ENCODE measurements around the gene PPARGC1A. TPM values are rescaled to one million over a fixed set of nuclear protein-coding genes. Genes with fewer than 3 reads are reported as not detected.

Gene PPARGC1A
- total and polyA plus RNA-seq, 2 donors (not counting 3 experiments of a cell fraction or from before 2014, with no cell fraction given), result not detected

GRCh38 chr4:23938796-23939195, 48.9 kb upstream of the PPARGC1A start:
- Histone ChIP-seq H4K20me1 (replicated peaks; ENCODE audit: control insufficient read depth, extremely low read depth, insufficient read depth, low read length) (no peaks in the 10 kb centered on the region), H3K27ac (ENCODE audit: insufficient read depth, low read depth, low read length) (no peak overlapping the region), H3K9ac (replicated peaks; ENCODE audit: extremely low read depth, insufficient read depth, low read length) (no peak overlapping the region), H3K36me3 (ENCODE audit: control insufficient read depth in 2 of 2, extremely low read depth in 1 of 2, insufficient read depth in 2 of 2, low read length in 2 of 2) (no peaks in the 10 kb centered on the region), H3K9me1 (replicated peaks; ENCODE audit: control insufficient read depth, extremely low read depth, insufficient read depth, low read length) (no peaks in the 10 kb centered on the region), H3K4me2 (ENCODE audit: insufficient read depth, low read length) (no peak overlapping the region), H3K4me1 (ENCODE audit: control insufficient read depth, extremely low read depth, insufficient read depth, low read length) (no peaks in the 10 kb centered on the region), H3K4me3 (replicated peaks in 1 of 3; ENCODE audit: insufficient read depth in 1 of 3, low read depth in 1 of 3, low read length in 3 of 3) (no peak overlapping the region), H3K9me3 (replicated peaks; ENCODE audit: control insufficient read depth, insufficient read depth, low read length) (no peaks in the 10 kb centered on the region), H2AFZ (ENCODE audit: low read depth, low read length) (no peak overlapping the region), H3K27me3 (ENCODE audit: control insufficient read depth in 2 of 2, insufficient read depth in 2 of 2, low read length in 2 of 2) (no peaks in the 10 kb centered on the region), H3K79me2 (ENCODE audit: control insufficient read depth, insufficient read depth, low read length) (no peaks in the 10 kb centered on the region)
- TF ChIP-seq, protein P1, sequence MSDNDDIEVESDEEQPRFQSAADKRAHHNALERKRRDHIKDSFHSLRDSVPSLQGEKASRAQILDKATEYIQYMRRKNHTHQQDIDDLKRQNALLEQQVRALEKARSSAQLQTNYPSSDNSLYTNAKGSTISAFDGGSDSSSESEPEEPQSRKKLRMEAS (IDR thresholded peaks at IDR 0.05; ENCODE audit: insufficient read depth, insufficient read length), result no peak
- TF ChIP-seq JUN (IDR thresholded peaks at IDR 0.05; ENCODE audit: borderline replicate concordance, insufficient read depth, insufficient read length, low read depth) (no peak), POLR2A (IDR thresholded peaks at IDR 0.05; ENCODE audit: low read depth, low read length) (no peak), POLR2AphosphoS5 (IDR thresholded peaks at IDR 0.05; ENCODE audit: insufficient read depth, low read depth, low read length) (no peak), GATA2 (IDR thresholded peaks at IDR 0.05; ENCODE audit: insufficient read depth, insufficient read length, low read depth, low read length) (no peak)
- TF ChIP-seq, protein P2, sequence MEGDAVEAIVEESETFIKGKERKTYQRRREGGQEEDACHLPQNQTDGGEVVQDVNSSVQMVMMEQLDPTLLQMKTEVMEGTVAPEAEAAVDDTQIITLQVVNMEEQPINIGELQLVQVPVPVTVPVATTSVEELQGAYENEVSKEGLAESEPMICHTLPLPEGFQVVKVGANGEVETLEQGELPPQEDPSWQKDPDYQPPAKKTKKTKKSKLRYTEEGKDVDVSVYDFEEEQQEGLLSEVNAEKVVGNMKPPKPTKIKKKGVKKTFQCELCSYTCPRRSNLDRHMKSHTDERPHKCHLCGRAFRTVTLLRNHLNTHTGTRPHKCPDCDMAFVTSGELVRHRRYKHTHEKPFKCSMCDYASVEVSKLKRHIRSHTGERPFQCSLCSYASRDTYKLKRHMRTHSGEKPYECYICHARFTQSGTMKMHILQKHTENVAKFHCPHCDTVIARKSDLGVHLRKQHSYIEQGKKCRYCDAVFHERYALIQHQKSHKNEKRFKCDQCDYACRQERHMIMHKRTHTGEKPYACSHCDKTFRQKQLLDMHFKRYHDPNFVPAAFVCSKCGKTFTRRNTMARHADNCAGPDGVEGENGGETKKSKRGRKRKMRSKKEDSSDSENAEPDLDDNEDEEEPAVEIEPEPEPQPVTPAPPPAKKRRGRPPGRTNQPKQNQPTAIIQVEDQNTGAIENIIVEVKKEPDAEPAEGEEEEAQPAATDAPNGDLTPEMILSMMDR (IDR thresholded peaks at IDR 0.05; ENCODE audit: extremely low read depth in 1 of 2, insufficient read depth in 1 of 2, low read depth in 1 of 2, low read length in 2 of 2), result no peak
- intact Hi-C loops (cut with micrococcal nuclease), result no loop called here
- no TSS peak for BruUV-seq (replicated peaks)
- DNase-seq (ENCODE audit: low read depth, low spot score), result no peak
- dilution Hi-C loops (cut with MboI; ENCODE audit: extremely low pct_ligation_motif_present, low sequenced_read_pairs), result no loop called here
- CTCF ChIA-PET, result no interaction called here
- FAIRE-seq, result no peak
- POLR2A ChIA-PET, result no interaction called here

DNA sequence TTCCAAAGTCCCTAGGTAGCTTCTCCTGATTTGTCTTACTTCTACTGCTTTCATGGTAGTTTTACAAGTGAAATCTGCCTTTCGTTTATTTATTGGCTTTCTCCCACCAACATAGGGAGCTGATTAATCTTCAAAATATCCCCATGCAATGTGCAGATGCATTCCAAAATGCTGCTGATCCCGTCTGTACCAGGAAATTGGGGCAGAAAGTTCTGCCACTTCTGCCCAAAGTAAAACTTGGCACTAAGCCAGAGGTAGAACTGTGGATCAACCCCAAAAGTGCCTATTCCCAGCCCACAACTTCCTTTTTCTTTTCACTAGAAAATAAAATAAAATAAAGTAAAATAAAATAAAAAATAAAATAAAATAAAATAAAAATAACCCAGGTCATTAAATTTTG, 47.3 kb upstream of the PPARGC1A start:
- Histone ChIP-seq H2AFZ (ENCODE audit: low read depth, low read length) (no peak overlapping the region), H3K36me3 (ENCODE audit: control insufficient read depth in 2 of 2, extremely low read depth in 1 of 2, insufficient read depth in 2 of 2, low read length in 2 of 2) (no peaks in the 10 kb centered on the region), H3K9me3 (replicated peaks; ENCODE audit: control insufficient read depth, insufficient read depth, low read length) (no peaks in the 10 kb centered on the region), H3K27me3 (ENCODE audit: control insufficient read depth in 2 of 2, insufficient read depth in 2 of 2, low read length in 2 of 2) (no peaks in the 10 kb centered on the region), H3K9ac (replicated peaks; ENCODE audit: extremely low read depth, insufficient read depth, low read length) (no peak overlapping the region), H3K79me2 (ENCODE audit: control insufficient read depth, insufficient read depth, low read length) (no peaks in the 10 kb centered on the region), H3K9me1 (replicated peaks; ENCODE audit: control insufficient read depth, extremely low read depth, insufficient read depth, low read length) (no peaks in the 10 kb centered on the region), H3K4me2 (ENCODE audit: insufficient read depth, low read length) (no peak overlapping the region), H3K4me3 (replicated peaks in 1 of 3; ENCODE audit: insufficient read depth in 1 of 3, low read depth in 1 of 3, low read length in 3 of 3) (no peak overlapping the region), H4K20me1 (replicated peaks; ENCODE audit: control insufficient read depth, extremely low read depth, insufficient read depth, low read length) (no peaks in the 10 kb centered on the region), H3K27ac (ENCODE audit: insufficient read depth, low read depth, low read length) (no peak overlapping the region), H3K4me1 (ENCODE audit: control insufficient read depth, extremely low read depth, insufficient read depth, low read length) (no peaks in the 10 kb centered on the region)
- POLR2A ChIA-PET, result no interaction called here
- dilution Hi-C loops (cut with MboI; ENCODE audit: extremely low pct_ligation_motif_present, low sequenced_read_pairs), result no loop called here
- CTCF ChIA-PET, result no interaction called here
- TF ChIP-seq POLR2A (IDR thresholded peaks at IDR 0.05; ENCODE audit: low read depth, low read length) (no peak), MYC (IDR thresholded peaks at IDR 0.05; ENCODE audit: low read depth, low read length) (no peak), POLR2AphosphoS5 (IDR thresholded peaks at IDR 0.05; ENCODE audit: insufficient read depth, low read depth, low read length) (no peak), FOS (IDR thresholded peaks at IDR 0.05; ENCODE audit: borderline replicate concordance, insufficient read depth, low read length) (no peak), GATA2 (IDR thresholded peaks at IDR 0.05; ENCODE audit: insufficient read depth, insufficient read length, low read depth, low read length) (no peak), JUN (IDR thresholded peaks at IDR 0.05; ENCODE audit: borderline replicate concordance, insufficient read depth, insufficient read length, low read depth) (no peak), EZH2 (IDR thresholded peaks at IDR 0.05; ENCODE audit: borderline replicate concordance, low read depth, low read length, severe bottlenecking) (no peak)
- TF ChIP-seq, protein P2 (IDR thresholded peaks at IDR 0.05; ENCODE audit: extremely low read depth in 1 of 2, insufficient read depth in 1 of 2, low read depth in 1 of 2, low read length in 2 of 2), result no peak
- TF ChIP-seq, protein P1 (IDR thresholded peaks at IDR 0.05; ENCODE audit: insufficient read depth, insufficient read length), result no peak
- no peak for DNase-seq (ENCODE audit: low read depth, low spot score)
- FAIRE-seq, result no peak
- no TSS peak for BruUV-seq (replicated peaks)
- intact Hi-C loops (cut with micrococcal nuclease), result no loop called here
